ENCODE measurements around the gene KCNK10.

Gene KCNK10

DNA sequence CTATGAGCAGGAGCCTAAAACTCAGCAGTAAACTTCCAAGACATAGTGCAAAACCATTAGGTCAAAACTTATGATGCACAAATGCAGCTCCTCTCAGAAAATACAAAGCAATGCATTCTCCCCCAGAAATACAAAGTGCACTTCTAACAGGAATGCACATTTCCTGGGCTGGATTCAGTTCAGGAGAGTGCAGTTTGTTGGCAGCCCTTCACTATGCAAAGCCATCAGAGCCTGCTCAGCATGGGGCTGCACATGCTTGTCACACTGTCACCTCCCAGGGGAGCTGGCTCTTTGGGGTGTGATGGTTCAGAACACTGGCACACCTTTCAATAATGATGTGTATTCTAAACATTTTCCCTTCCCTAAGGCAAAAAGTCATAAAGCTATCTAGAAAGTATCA, 110.4 kb downstream of the KCNK10 start:
- no peak for DNase-seq

DNA sequence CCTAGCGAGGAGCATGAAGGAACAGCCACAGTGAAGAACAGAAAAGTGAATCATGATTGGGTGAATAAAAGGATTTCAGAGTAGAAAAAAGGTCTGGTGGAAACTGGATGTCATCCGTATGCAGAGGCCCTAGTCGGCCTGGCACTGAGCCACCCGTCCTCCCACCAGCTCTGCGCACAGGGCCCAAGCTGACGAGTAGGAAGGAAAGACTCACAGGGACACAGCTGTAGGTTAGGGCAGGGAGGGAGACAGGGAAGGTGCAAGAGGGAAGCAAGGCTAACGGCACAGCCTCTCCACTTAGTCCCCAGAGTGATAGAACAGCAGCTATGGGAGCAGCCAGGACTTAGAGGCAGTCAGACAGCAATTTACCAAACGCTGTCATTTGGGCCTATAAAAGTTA, 112.6 kb downstream of the KCNK10 start:
- DNase-seq = no peak

DNA sequence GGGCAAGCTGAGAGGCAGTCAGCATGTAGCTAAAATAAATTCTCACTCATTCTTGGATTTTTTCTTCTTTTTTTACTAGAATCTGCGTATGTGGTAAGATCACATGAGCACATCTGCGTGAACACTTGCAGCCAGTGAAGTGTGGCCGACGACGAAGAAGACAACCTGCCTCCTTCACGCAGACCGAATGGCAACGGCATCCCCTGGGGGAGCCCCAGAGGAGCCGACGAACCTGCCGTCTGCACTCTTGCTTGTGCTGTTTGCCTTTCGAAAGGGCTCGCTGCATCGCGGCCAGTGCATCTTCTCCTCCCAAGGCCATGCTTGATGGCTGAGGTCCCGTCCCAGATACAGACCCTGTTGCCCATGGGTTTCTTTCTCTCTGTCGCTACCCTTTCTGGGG, 113.8 kb downstream of the KCNK10 start:
- no peak for DNase-seq

DNA sequence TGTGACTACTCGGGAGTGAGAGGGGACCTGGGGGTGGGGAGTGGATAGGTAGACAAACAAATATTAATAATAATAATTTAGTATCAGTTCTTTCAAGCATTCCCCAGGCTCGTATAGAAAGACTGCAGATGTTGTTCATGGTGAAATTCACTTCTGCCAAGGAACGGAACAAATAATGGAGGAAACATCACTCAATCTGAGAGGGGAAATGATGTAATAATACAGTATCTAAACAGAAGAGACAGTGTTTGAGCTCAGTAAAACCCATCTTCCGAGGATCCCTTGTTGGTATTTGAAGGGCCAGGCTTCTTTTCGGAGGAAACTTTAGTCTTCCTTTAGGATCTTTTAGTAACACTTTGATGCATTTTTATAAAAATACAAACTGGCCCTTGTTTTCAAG, 114.2 kb downstream of the KCNK10 start:
- no peak for DNase-seq

DNA sequence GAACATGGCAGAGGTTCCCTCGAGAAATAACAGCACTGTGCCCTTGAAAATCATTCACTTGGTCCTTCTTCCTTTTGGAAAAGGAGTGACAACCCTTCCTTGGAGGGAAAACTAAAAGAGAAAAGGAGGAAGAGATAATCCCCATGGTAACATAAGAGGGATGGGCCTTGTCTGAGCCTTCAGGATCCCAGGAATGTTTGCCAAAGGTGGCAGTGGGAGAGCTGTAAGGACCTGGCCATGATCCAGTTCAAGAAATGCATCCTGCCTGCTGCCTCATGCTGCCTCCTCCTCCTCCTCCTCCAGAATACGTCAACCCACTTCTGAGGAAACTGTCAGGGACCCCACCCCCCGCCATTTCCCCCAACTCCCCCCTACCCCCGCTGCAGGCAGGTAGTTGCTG, 118.8 kb downstream of the KCNK10 start:
- DNase-seq = no peak

DNA sequence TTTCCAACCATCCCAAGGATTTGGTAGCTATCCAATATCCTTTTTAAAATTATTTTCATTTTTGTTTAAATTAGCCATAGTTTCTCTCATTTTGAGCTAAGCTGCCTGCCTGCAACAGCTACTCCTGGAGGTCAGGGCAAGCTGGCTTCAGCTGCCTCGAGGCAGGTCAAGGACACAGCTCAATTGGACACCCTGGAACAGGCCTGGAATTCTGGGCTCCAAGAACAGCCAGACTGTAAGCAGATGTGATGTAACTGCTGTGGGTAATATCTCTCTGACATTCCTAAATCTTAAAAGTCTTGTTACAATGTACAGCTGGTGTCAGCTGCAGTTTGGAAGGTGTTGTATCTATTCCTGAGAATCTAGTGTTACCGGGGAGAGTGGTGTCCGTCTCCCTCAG, 119.8 kb downstream of the KCNK10 start:
- DNase-seq = no peak

DNA sequence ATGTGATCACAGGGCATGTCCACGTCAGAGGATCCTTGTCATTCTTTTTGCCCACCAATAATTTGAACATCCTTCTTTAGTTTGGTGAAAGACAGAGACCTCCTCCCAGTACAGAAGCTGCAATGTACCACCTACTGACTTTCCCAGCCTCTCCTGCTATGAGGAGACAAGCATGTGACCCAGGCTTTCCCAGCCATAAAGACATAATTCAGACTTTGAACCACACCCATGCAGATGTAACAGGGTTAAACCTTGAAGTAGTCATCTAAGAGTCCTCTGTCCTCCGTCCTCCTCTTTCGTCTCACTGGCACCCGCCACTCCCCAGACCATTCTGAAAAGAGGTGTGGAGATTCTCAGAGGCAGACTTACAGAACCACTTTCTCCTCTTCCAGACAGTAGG, 120.8 kb downstream of the KCNK10 start:
- no peak for DNase-seq

DNA sequence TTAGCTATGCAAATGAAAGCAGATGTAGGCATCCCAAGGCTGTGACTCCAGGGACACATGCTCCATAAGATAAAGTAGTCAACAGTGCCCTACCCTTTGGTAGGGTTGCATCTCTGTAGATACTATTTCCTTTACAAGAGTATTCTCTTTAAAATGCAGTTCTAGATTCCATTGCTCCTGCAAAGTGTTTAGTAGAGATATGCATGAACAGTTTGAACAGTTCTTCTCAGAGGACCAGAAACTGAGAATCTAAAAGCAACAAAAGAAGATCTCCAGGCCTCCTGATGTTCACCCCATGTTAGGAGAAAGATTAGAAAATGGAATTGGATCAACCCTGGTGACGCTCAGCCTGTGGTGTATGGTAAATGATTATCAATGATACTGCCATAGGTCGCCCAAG, 121.2 kb downstream of the KCNK10 start:
- DNase-seq = no peak

DNA sequence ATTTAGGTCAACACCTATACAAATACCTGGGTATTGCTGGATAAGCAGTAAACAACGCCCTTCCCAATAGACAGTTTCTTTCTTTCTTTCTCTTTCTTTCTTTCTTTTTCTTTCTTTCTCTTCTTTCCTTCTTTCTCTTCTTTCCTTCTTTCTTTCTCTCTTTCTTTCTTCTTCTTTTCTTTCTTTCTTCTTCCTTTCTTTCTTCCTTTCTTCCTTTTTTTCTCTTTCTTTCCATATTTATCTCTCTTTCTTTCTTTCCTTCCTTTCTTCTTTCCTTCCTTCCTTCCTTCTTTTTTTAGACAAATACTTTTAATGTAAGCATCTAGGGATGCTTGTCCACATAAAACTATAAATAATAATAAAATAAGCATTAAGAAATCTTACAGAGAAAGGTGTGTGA, 123.2 kb downstream of the KCNK10 start:
- no peak for DNase-seq

DNA sequence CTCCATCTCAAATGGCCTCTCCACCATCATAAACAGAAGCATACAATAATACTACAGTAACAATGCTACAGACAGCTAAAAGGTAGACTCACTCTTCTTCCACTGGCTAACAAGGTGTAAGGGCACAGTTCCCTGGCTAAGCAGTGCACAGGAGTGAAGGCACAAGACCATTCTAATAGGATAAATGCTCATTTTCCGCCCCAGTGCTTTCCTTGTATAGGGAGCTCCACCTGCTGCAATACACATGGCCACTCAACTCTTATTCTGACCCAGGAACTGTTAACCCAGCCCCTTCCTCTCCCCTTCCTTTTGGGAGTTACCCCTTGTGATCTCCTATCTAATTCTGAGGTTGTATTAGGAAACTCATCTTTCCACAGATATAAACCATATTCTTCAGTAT, 124.6 kb downstream of the KCNK10 start:
- no peak for DNase-seq

DNA sequence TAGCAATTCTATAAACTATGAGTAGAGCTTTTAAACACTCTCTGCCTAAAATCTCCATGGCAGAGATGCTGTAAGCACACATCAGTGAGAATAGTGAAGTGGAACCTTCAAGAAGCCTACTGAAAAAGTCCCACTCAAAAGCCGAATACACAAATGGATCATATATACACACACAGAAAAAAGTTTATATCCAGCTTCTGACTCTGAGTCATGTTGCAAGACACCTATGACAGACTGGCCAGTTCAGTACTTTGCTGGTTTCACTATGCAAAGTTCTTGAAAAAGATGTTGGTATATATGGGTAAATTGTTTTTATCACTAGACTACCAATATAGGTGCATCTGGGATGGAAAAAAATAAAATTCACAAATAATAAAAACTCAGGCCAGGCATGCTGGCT, 126.1 kb downstream of the KCNK10 start:
- DNase-seq = no peak

DNA sequence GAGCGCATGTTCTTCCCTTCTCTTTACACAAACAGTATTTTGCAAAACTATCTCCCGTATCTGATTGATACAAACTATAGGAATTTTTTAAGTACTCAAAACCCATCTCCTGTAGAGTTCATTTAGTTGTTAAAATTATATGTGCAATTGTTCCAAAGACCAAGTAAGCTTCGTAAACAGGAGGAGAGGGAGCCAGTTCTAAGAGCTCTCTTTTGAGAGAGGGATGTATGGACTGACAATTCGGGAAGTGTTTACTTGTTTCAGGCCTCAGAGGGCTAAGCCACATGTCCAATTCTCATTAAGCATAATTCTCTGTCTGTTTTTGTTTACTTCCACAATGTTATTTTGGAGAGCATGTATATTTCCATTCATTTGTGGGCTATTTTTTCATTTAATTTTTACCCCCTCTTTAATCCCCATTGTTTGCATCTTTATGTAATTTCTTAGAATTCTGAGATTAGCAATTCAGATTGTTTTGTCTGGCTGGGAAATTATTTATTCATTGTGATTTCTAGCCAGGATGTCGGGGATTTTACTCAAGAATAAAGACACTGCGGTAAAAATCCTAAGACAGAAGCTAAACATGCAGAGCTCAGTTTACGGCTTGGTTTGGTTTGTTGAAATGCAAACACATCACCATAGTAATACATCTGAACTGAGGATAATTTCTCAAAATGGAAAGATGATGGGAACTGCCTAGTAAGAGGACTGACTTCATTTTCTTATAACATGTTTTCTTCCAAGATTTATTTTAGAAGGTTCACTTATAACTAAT, 126.8 kb downstream of the KCNK10 start:
- DNase-seq = no peak

DNA sequence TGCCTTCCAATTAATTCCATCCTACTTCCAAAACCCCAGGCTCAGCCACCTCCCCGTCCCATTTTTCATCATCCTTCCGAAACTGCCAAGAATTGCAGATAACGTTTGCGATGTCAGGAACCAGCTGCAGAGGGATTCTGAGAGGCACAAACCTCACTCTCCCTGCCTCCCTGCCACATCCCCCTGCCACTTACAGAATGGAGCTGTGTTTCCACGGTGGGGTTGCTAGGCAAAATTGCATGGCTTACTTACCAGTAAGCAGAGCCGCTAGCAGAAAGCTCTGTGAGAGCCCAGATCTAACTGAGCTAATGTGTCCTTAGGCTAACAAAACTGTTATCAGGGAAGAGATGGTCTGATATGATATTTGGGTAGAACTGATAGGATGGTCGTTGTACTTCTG, 127.4 kb downstream of the KCNK10 start:
- no peak for DNase-seq

DNA sequence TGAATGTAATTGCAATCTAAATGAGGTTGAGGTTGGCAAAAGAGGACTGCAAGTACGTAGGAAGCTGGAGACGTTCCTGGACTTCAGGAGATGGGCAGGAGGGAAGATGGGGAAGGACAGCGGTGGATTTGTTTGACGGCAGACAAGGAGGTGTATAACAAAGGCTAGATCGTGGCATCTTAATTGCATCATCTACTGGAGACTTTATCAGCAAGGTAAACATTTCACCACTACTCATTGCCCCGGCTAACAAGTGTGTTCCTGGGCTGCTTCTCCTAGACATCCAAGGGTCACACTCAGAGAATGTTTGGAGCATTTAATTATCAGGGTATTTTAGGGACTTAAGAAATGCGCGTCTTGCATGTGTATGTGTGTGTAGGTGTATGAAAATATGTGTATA, 128.5 kb downstream of the KCNK10 start:
- no peak for DNase-seq

DNA sequence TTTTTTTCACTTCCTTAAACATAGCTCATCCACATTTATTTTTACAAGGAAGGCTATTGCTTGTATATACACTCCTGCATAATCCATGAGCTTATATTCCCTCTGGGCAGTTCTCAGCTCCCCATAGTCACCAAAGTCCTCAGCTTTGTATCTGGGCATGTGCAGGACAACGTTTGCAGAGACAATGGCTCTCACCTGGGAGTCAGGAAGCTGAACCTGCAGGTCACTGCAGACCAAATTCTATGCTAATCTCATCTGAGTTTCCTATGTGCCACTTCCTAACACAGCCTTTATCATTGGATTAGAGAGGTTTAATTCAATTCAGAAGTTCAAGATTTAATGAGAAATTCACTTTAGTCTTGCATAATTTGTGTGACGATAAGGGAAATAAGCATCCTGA, 131.5 kb downstream of the KCNK10 start:
- DNase-seq = no peak

DNA sequence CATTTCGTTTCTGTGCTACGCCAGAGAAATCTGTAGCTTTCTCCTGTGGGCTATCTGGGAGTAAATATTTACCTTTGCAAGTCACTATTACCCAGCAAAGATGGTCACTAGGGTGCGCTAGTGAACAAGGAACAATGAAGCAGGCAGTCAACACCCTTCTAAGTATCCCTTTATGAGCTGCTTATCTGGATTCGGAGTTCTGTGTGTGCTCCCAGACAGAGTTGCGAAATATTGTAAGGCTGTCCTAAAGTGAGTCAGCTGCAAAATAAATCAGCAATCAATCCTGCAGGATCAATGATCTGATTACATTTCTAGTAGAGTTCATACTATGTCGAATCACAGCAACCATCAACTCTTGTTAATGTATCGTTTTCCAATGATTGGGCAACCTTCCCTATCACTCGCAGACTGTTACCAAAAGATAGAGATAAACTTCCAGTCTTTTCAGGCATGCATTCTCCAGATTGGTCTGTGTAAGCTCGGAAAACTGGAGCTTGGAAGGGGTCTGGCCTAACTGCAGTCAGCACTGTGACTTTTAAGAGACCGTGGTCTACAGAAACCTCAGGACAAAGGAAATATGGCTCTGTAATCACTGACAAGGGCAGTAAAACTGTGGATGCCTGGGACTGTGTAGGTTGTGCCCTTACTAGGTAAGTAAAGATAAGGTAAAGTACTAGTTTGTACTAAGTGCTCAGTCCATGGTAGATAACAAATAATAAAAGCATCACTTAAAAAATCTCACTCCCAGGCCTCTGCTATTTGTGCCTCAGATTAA, 133.5 kb downstream of the KCNK10 start:
- peak; percentile 30 for DNase-seq

DNA sequence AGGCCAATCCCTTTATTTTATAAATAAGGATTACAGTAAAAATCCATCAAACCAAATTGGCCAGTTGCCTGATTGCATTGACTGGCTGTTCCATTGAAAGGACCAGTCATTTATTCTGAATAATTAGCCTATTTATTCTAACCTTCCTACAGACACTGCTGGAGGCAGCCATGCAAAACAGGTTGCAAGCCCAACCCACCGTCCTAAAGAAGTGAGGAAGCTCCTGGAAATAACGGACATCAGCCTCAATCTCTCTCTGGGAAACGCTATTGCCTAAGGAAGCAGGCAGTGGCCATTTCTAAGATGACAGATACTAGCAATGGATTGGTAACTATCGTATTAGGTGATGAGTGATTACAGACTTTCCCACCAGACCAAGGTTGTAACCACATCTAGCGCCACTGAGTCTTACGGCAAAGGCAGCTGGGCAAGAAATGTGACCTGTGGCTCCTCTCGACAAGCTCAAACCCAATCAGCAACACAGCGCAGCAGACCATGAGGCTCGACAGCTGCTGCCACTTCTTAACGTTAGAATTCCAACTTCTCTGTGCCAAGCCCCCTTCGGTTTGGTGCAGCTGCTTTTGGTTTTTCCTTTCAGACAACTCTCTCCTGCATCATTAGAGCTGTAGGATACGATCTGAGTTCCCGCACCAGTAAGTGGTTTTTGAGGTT, 134.2 kb downstream of the KCNK10 start:
- DNase-seq = no peak

DNA sequence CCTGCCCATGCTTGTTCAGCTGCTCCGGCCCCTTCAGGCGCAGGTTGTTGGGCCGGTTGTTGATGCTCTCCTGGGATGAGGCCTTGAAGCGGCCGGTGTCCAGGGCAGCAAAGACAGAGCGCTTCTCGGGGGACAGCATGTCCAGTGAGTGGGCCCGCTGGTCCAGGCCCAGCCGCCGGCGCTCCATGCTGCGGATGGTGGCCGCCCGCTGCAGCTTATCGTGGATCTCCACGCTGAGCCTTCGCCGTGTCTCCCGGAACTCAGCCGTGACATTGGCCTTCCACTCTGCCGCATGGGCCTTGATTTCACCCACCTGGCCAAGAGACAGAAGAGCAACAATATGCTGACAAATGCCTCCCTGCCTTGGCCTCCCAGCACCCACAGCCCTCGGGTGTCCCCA, 137.2 kb downstream of the KCNK10 start:
- no peak for DNase-seq

DNA sequence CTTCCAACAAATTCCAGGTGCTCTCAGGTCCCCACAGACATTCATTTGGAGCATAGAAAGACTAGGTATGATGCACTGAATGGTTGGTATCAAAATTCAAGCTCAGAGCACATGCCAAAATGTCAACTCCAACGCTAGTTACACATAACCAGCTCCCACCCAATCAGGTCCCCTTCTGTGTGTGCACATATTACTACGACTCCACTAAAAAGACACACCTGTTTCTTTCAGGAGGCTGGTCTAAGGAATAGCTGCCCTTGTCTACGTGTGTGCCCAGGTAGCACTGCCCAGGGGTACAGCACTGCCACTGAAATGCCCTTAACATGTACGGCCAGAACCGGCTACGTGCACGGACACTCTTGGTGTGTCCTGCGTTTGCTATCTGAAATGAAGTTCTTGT, 138.1 kb downstream of the KCNK10 start:
- no peak for DNase-seq

DNA sequence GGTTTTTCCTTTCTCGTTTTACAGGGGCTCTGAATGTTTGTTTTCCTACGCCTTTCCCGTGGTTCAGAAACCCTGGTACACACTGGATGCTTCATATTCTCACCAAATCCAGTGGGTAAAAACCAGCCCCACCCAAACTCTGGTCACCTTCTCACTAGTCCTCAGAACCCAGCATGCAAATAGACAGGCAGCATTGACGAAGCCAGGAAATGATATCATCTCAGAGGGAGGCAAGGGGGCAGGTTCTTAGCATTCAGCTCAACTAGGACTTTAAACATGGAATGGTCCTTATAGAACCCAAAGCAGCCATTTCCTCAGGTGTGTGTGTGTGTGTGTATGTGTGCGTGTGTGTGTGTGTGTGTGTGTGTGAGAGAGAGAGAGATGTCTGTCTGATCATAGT, 142.0 kb downstream of the KCNK10 start:
- no peak for DNase-seq

DNA sequence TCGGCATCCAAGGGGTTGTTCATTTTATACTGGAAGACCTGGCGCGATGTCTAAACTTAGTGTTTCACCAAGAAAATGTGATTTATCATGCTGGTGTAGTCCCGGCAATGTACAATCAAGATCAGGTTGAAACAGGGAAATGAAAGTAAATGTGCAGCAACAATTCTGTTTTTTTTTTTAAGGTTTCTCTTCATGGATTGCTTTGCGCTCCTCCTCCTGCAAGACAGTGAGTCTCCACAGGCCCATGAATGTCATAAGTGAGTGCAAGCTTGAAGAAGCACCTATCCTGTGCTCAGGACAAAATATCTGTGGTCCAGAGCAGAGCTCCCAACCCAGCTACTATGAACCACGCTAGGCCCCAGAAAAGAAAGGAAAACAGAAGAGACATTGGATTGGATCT, 143.4 kb downstream of the KCNK10 start:
- no peak for DNase-seq

DNA sequence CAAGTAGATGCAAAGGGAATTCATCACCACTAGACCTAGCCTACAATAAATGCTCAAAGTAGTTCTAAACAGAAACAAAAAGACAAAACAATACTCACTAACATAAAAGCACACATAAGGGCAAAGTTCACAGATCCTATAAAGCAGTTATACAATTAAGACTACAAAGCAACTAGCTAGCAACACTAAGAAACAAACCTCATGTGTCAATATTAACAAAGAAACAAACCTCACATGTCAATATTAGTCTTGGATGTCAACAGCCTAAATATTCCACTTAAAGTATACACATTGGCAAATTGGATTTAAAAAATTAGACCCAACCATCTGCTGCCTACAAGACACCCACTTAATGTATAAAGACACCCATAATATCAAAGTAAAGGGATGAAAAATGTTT, 152.7 kb downstream of the KCNK10 start:
- DNase-seq = no peak

DNA sequence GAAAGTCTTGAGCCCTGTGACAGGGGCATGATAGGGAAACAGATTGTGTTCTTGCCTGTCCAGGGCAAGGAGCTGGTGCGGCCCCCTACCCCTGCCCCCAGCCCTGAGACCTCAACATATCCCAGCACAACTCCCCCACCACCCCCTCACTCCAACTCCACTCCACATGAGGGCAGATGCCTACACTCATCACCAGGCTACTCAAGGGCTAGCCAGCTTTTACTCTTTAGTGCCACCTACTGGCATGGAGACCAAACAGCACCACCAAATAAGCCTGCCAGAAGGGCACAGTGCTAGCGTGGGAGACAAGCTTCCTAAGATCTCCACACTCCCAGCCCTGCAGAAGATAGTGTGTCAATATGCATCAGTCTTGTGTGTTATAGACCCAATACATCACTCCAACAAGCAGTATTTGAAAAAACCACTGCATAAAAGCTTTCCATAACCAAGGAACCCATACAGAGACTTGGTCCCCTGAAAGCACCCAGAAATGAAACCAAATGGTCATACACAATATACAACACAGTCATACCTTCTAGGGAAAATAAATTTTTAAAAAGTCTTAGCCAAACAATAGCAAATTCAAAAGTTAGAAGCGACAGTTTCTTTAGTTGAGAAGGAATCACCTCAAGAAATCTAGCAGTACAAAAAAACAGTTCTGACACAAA, 154.4 kb downstream of the KCNK10 start:
- peak; percentile 41 for DNase-seq

DNA sequence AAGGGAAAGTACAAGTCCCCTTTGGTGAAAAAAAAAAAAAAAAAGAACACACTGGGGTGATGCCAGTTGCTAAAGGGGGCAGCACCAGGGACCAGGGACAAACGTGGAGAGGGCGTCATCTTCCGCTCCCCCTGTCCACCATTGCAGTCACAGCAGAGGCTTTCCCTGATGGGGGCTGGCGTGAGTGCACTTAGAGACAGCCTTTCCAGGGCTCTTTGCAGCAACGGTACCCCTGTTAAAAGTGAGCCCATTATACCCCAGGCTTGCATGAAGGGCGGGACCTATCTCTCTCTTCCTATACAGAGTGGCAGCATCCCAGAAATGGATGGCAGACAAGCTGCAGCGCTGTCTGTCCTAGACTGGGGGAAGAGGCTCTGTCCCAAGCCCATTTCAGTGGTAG, 155.0 kb downstream of the KCNK10 start:
- no peak for DNase-seq

Measured in stimulated activated CD4-positive, alpha-beta T cell treated with anti-CD3 and anti-CD28 coated beads, Interleukin-12 subunit alpha, Interleukin-12 subunit beta, amount 100 ng/mL, for 4 hours (primary cell).